Omental fat pad (tissue), 4 donors: ENCODE results near the gene ARL10. TPM values are rescaled to one million over a fixed set of nuclear protein-coding genes. Genes with fewer than 3 reads are reported as not detected.

Source experiments
- ATAC-seq: fragments of 150-250 bp; one replicate; pipeline ENCODE4 v1.9.1; 2016; ENCODE audit warnings: mild to moderate bottlenecking, moderate library complexity; ENCODE audit not compliant: low FRiP score
- DNase-seq: peaks from one replicate; pipeline ENCODE4 v3.0.0-alpha.2; 2019; ENCODE audit warnings: low spot score
- CTCF ChIP-seq, 3 donors: fragments of 450-650 bp; IDR thresholded peaks; one replicate each; pipeline ENCODE4 v1.5.1; 2016 to 2017; ENCODE audit warnings: antibody characterized with exemption in 3 of 3, mild to moderate bottlenecking in 3 of 3, moderate library complexity in 2 of 3
- total RNA-seq, 4 donors: library from RNA; depleted of rRNA; stranded (reverse); fragments of >200 nt; gene quantifications; one replicate each; pipeline ENCODE4 v1.1.0, GENCODE V29; 2016

Gene ARL10
- total RNA-seq, 4 donors from 2014 or later = 4.2 to 12.1 (median 6.7) TPM

DNA sequence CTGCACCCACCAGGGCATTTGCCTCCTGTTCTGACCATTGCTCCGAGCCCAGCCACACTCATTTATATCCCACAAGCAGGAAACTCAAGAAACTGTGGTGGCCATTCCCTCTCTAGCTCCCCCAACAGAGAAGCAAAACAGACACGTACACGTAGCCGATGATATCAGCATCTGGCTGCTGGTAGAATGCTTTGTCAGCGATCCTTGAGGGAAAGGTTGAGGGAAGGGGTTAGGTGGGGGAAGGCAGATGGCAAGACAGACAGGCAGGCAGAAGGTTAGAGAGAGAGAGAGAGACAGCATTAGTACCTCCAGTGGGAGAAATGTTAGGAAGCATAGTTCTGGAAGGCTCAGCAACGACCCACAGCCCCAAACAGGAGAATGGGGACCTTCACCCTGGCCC is 31.0 kb downstream of the ARL10 start:
- no peak for DNase-seq
- TF ChIP-seq CTCF (IDR thresholded peaks at IDR 0.05) = no peak
- ATAC-seq = no peak

DNA sequence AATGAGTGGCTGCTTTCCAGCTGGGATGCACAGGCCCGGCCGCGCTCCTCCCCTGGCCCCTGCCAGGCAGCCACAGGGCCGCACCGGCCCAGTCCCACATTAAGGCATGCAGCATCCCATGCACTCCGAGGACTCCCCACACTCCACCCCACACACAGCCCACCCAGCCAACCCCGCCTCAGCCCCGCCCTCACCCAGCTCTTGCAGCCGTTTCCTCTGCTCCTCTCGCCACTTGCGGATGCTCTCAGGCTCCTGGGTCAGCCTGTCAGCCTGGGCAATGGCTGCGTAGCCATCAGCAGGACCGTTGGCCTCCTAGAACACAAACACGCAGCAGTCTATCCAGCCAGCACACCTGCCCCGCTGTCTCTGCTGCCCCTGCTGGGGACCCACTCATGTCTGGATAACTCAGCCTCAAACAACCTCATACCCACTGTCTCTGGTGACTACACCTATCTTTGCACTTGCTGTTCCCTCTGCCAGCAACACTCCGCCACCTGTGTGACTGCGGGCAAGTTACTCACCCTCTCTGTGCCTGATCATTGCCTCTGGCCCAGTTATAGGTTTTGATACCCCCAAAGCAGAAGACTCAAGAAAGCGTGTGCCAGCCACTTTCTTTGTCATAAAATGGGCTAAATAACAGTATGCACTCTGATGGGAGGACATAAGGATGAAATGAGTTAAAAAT is 32.6 kb downstream of the ARL10 start:
- DNase-seq = no peak
- ATAC-seq = no peak
- TF ChIP-seq CTCF (IDR thresholded peaks at IDR 0.05) = no peak

- ATAC-seq = peak; percentile 28
- no peak for DNase-seq
- no peak for TF ChIP-seq CTCF (IDR thresholded peaks at IDR 0.05)
Measured at GRCh38 chr5:176400382-176401156, 35.3 kb downstream of the ARL10 start.

- DNase-seq (no peak), ATAC-seq (no peak)
- TF ChIP-seq CTCF (IDR thresholded peaks at IDR 0.05) = no peak
Measured at GRCh38 chr5:176401281-176402205, 36.3 kb downstream of the ARL10 start.

DNA sequence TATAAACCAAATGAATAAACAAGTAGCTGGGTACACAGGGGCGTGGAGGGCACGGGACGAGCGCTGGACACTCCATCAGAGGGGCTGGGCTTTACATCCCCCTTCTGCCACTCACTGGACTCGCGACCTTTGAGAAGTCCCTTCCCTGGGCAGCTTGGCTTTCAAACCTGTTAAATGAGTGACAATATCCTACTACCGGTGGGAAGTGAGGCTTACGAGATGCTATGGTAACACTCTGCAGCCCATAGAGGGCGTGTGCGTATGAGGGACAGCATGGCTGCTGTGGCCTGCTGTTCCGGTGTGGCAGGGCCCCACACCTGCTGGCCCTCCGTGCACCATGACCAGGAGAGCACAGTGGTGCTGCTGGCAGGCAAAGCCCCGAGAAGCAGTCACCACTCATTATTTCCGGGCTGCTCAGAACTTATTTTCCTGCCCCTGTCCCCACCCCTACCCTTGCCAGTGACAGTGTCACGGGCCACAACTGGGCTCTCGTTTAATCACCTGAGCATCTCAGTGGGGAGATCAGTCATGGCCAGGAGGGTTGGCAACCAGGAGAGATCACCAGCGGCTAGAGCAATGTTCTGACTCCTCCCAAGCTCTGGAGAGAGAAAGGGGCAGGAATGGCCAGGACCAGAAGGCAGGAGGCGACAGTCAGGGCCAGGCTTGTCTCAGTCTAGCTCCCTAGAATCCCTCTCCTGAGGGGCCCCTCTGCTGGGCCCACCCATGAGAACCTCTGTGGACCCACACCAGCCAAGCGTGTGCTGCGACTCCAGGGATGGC is 40.6 kb downstream of the ARL10 start:
- no peak for DNase-seq
- TF ChIP-seq CTCF (IDR thresholded peaks at IDR 0.05) = no peak
- no peak for ATAC-seq

GRCh38 chr5:176406436-176407052 is 41.3 kb downstream of the ARL10 start:
- no peak for DNase-seq
- TF ChIP-seq CTCF (IDR thresholded peaks at IDR 0.05) = no peak
- ATAC-seq = no peak
